Measurements from ENCODE around the gene TTLL12.

Gene TTLL12

GRCh38 chr22:43129426-43130425 lies 57.2 kb downstream of the TTLL12 start:
- H3K36me3 ChIP-seq (ENCODE audit: control insufficient read depth, insufficient read depth, low read length): peaks cover 7% of the 10 kb centered on the region
- H3K4me3 ChIP-seq (ENCODE audit: low read length): no peak overlapping the region
- H3K9ac ChIP-seq (ENCODE audit: low read length): no peak overlapping the region
- H3K27ac ChIP-seq (ENCODE audit: low read depth, low read length): no peak overlapping the region
- H3K4me1 ChIP-seq (ENCODE audit: control insufficient read depth, insufficient read depth, low read length): no peaks in the 10 kb centered on the region
- no peaks in the 10 kb centered on the region for H3K27me3 ChIP-seq (ENCODE audit: control insufficient read depth, insufficient read depth, low read length)

GRCh38 chr22:43128928-43129424 lies 58.0 kb downstream of the TTLL12 start:
- no peaks in the 10 kb centered on the region for H3K4me1 ChIP-seq (ENCODE audit: control insufficient read depth, insufficient read depth, low read length)
- no peak overlapping the region for H3K4me3 ChIP-seq (ENCODE audit: low read length)
- no peaks in the 10 kb centered on the region for H3K27me3 ChIP-seq (ENCODE audit: control insufficient read depth, insufficient read depth, low read length)
- H3K27ac ChIP-seq (ENCODE audit: low read depth, low read length): no peak overlapping the region
- no peak overlapping the region for H3K9ac ChIP-seq (ENCODE audit: low read length)
- peaks cover 7% of the 10 kb centered on the region for H3K36me3 ChIP-seq (ENCODE audit: control insufficient read depth, insufficient read depth, low read length)

GRCh38 chr22:43128116-43128515 lies 58.8 kb downstream of the TTLL12 start:
- no peaks in the 10 kb centered on the region for H3K4me1 ChIP-seq (ENCODE audit: control insufficient read depth, insufficient read depth, low read length)
- peak overlapping the region; percentile 32 for H3K4me3 ChIP-seq (ENCODE audit: low read length)
- no peaks in the 10 kb centered on the region for H3K27me3 ChIP-seq (ENCODE audit: control insufficient read depth, insufficient read depth, low read length)
- H3K36me3 ChIP-seq (ENCODE audit: control insufficient read depth, insufficient read depth, low read length): peaks cover 6% of the 10 kb centered on the region
- no peak overlapping the region for H3K27ac ChIP-seq (ENCODE audit: low read depth, low read length)
- H3K9ac ChIP-seq (ENCODE audit: low read length): no peak overlapping the region

GRCh38 chr22:43127166-43127908 lies 59.6 kb downstream of the TTLL12 start:
- H3K27ac ChIP-seq (ENCODE audit: low read depth, low read length): no peak overlapping the region
- no peaks in the 10 kb centered on the region for H3K4me1 ChIP-seq (ENCODE audit: control insufficient read depth, insufficient read depth, low read length)
- no peak overlapping the region for H3K9ac ChIP-seq (ENCODE audit: low read length)
- peak overlapping the region; percentile 32 for H3K4me3 ChIP-seq (ENCODE audit: low read length)
- H3K36me3 ChIP-seq (ENCODE audit: control insufficient read depth, insufficient read depth, low read length): no peaks in the 10 kb centered on the region
- H3K27me3 ChIP-seq (ENCODE audit: control insufficient read depth, insufficient read depth, low read length): no peaks in the 10 kb centered on the region

- H3K27ac ChIP-seq (ENCODE audit: low read depth, low read length): no peak overlapping the region
- H3K9ac ChIP-seq (ENCODE audit: low read length): no peak overlapping the region
- H3K36me3 ChIP-seq (ENCODE audit: control insufficient read depth, insufficient read depth, low read length): no peaks in the 10 kb centered on the region
- H3K4me3 ChIP-seq (ENCODE audit: low read length): no peak overlapping the region
- no peaks in the 10 kb centered on the region for H3K27me3 ChIP-seq (ENCODE audit: control insufficient read depth, insufficient read depth, low read length)
- no peaks in the 10 kb centered on the region for H3K4me1 ChIP-seq (ENCODE audit: control insufficient read depth, insufficient read depth, low read length)
Measured at GRCh38 chr22:43126501-43127165, 60.3 kb downstream of the TTLL12 start.

- Histone ChIP-seq H3K4me3 (ENCODE audit: low read length) (no peak overlapping the region), H3K27me3 (ENCODE audit: control insufficient read depth, insufficient read depth, low read length) (no peaks in the 10 kb centered on the region), H3K9ac (ENCODE audit: low read length) (no peak overlapping the region), H3K36me3 (ENCODE audit: control insufficient read depth, insufficient read depth, low read length) (no peaks in the 10 kb centered on the region), H3K27ac (ENCODE audit: low read depth, low read length) (no peak overlapping the region), H3K4me1 (ENCODE audit: control insufficient read depth, insufficient read depth, low read length) (no peaks in the 10 kb centered on the region)
Measured at GRCh38 chr22:43118953-43119458, 67.9 kb downstream of the TTLL12 start.

GRCh38 chr22:43118024-43118849 lies 68.7 kb downstream of the TTLL12 start:
- Histone ChIP-seq H3K9ac (ENCODE audit: low read length) (no peak overlapping the region), H3K27ac (ENCODE audit: low read depth, low read length) (no peak overlapping the region), H3K36me3 (ENCODE audit: control insufficient read depth, insufficient read depth, low read length) (no peaks in the 10 kb centered on the region), H3K4me3 (ENCODE audit: low read length) (no peak overlapping the region), H3K27me3 (ENCODE audit: control insufficient read depth, insufficient read depth, low read length) (no peaks in the 10 kb centered on the region), H3K4me1 (ENCODE audit: control insufficient read depth, insufficient read depth, low read length) (no peaks in the 10 kb centered on the region)

- no peak overlapping the region for H3K9ac ChIP-seq (ENCODE audit: low read length)
- no peaks in the 10 kb centered on the region for H3K4me1 ChIP-seq (ENCODE audit: control insufficient read depth, insufficient read depth, low read length)
- H3K36me3 ChIP-seq (ENCODE audit: control insufficient read depth, insufficient read depth, low read length): no peaks in the 10 kb centered on the region
- no peak overlapping the region for H3K4me3 ChIP-seq (ENCODE audit: low read length)
- H3K27ac ChIP-seq (ENCODE audit: low read depth, low read length): no peak overlapping the region
- H3K27me3 ChIP-seq (ENCODE audit: control insufficient read depth, insufficient read depth, low read length): peaks cover 2% of the 10 kb centered on the region
Measured at GRCh38 chr22:43116932-43117331, 70.0 kb downstream of the TTLL12 start.
